HepG2 (cell line): Measurements from ENCODE around the gene RAB3A. TPM values are rescaled to one million over a fixed set of nuclear protein-coding genes. Genes with fewer than 3 reads are reported as not detected.
A peak's percentile ranks its signal among the peaks of the same experiment; 100 is the strongest.

Experiments
- ATAC-seq: fragments of 200-7000 bp; cut with Tn5 transposase; 3 replicates; pipeline ENCODE4 v1.9.1; 2020; ENCODE audit warnings: mild to moderate bottlenecking, moderate library complexity
- BruUV-seq: library from RNA; stranded (reverse); fragments of 400-500 nt; replicated peaks from 2 replicates; lab custom pipeline; 2021; lab: Mats Ljungman, UMichigan
- CTCF ChIA-PET: fragments of 300-600 bp; formaldehyde crosslinking; extraction: SDS; loops from one replicate; lab custom pipeline; 2021; ENCODE audit warnings: low total read pairs, inconsistent platforms, low intra/inter-chr PET ratio; lab: Yijun Ruan, JAX
- POLR2A ChIA-PET: fragments of 350-600 bp; sonication (Branson Sonifier 250); formaldehyde crosslinking; loops from one replicate; lab custom pipeline; 2020; ENCODE audit warnings: antibody characterized with exemption, inconsistent platforms; lab: Yijun Ruan, JAX
- DNase-seq: peaks from one replicate; pipeline ENCODE4 v3.0.0-alpha.2; 2015; ENCODE audit warnings: low spot score
- FAIRE-seq: peaks from 3 replicates; lab custom pipeline; 2011; peaks lifted over from hg19 to GRCh38; lab: Jason Lieb, UNC
- H2AFZ ChIP-seq: one replicate; pipeline ENCODE4 v1.6.1; 2011; ENCODE audit warnings: low read length, inconsistent platforms
- H3K27ac ChIP-seq: fragments of 300-600 bp; 3 replicates; pipeline ENCODE4 v1.8.0; 2011; ENCODE audit warnings: mixed run types, mild to moderate bottlenecking, mixed read lengths, low read length, inconsistent platforms; ENCODE audit not compliant: insufficient read depth; ENCODE audit errors: extremely low read length
- H3K27me3 ChIP-seq, 2 experiments: fragments of 200-600 bp in 1 of 2; 2 replicates in 1 of 2; 3 replicates in 1 of 2; pipeline versions ENCODE4 v1.6.0 to v1.8.0; 2011; ENCODE audit warnings: low read length in 2 of 2, mild to moderate bottlenecking in 2 of 2, moderate library complexity in 2 of 2, inconsistent platforms in 1 of 2; ENCODE audit not compliant: insufficient read depth in 2 of 2, control insufficient read depth in 1 of 2
- H3K36me3 ChIP-seq, 2 experiments: fragments of 200-600 bp in 1 of 2; replicated peaks in 1 of 2; 2 replicates in 1 of 2; 3 replicates in 1 of 2; pipeline versions ENCODE4 v1.5.1 to v1.8.0; 2011; ENCODE audit warnings: low read length in 2 of 2, inconsistent platforms in 1 of 2; ENCODE audit not compliant: insufficient read depth in 2 of 2, control insufficient read depth in 1 of 2
- H3K4me1 ChIP-seq: 2 replicates; pipeline ENCODE4 v1.5.1; 2012; ENCODE audit warnings: low read length, inconsistent platforms; ENCODE audit not compliant: insufficient read depth
- H3K4me2 ChIP-seq: 2 replicates; pipeline ENCODE4 v1.6.0; 2011; ENCODE audit warnings: low read depth, low read length, inconsistent platforms
- H3K4me3 ChIP-seq, 3 experiments: fragments of 200-600 bp in 1 of 3; sonication (generic), shearing (Covaris generic) in 1 of 3; replicated peaks in 1 of 3; 2 replicates each; pipeline ENCODE4 v1.5.1; 2011 to 2016; ENCODE audit warnings: low read length in 3 of 3, inconsistent platforms in 2 of 3, low read depth in 2 of 3, mild to moderate bottlenecking in 2 of 3, control low read depth in 1 of 3, mixed read lengths in 1 of 3; ENCODE audit not compliant: insufficient read depth in 1 of 3
- H3K79me2 ChIP-seq: one replicate; pipeline ENCODE4 v1.6.1; 2011; ENCODE audit warnings: low read length, inconsistent platforms; ENCODE audit not compliant: insufficient read depth
- H3K9ac ChIP-seq: 2 replicates; pipeline ENCODE4 v1.6.0; 2011; ENCODE audit warnings: mild to moderate bottlenecking, low read depth, low read length, inconsistent platforms; ENCODE audit not compliant: insufficient read depth
- H3K9me3 ChIP-seq: 2 replicates; pipeline ENCODE4 v1.5.1; 2012; ENCODE audit warnings: mild to moderate bottlenecking, low read length
- H4K20me1 ChIP-seq: 2 replicates; pipeline ENCODE4 v1.6.0; 2011; ENCODE audit warnings: inconsistent platforms, mild to moderate bottlenecking, low read length, moderate library complexity; ENCODE audit not compliant: insufficient read depth
- ATF7-NPFF ChIP-seq: sonication (generic); formaldehyde crosslinking; IDR thresholded peaks from 2 replicates; pipeline ENCODE4 v1.8.1; 2023; ENCODE audit warnings: mild to moderate bottlenecking, low read depth, missing genetic modification reagents, moderate library complexity
- KLF6 ChIP-seq: IDR thresholded peaks from 2 replicates; pipeline ENCODE4 v1.8.0; 2016; ENCODE audit warnings: missing biosample characterization, missing genetic modification reagents
- MNT ChIP-seq: fragments of 450-650 bp; IDR thresholded peaks from 2 replicates; pipeline ENCODE4 v1.6.1; 2016
- RBFOX2 ChIP-seq: fragments of 200-400 bp; formaldehyde crosslinking; IDR thresholded peaks from 2 replicates; pipeline ENCODE4 v1.6.1; 2017; ENCODE audit warnings: low read depth, mild to moderate bottlenecking, low read length
- SATB2 ChIP-seq: sonication (generic); formaldehyde crosslinking; IDR thresholded peaks from 2 replicates; pipeline ENCODE4 v1.5.0; 2020; ENCODE audit warnings: missing genetic modification reagents
- YY1 ChIP-seq: IDR thresholded peaks from 2 replicates; pipeline ENCODE4 v1.6.1; 2011; ENCODE audit warnings: low read length, low read depth, moderate library complexity, mild to moderate bottlenecking; ENCODE audit not compliant: insufficient read depth, insufficient replicate concordance
- ZBTB20 ChIP-seq: sonication (generic); formaldehyde crosslinking; IDR thresholded peaks from 2 replicates; pipeline ENCODE4 v1.8.1; 2023; ENCODE audit warnings: missing genetic modification reagents, low read depth, mild to moderate bottlenecking, borderline replicate concordance
- ZBTB38 ChIP-seq: sonication (generic); formaldehyde crosslinking; IDR thresholded peaks from 2 replicates; pipeline ENCODE4 v1.5.1; 2020; ENCODE audit warnings: mild to moderate bottlenecking, missing genetic modification reagents
- ZMYM4 ChIP-seq: sonication (generic); formaldehyde crosslinking; IDR thresholded peaks from 2 replicates; pipeline ENCODE4 v1.8.1; 2023; ENCODE audit warnings: mild to moderate bottlenecking, missing genetic modification reagents
- ZNF331 ChIP-seq: sonication (generic); formaldehyde crosslinking; IDR thresholded peaks from 2 replicates; pipeline ENCODE4 v1.4.0; 2020; ENCODE audit warnings: missing genetic modification reagents
- ZNF337 ChIP-seq: sonication (generic); formaldehyde crosslinking; IDR thresholded peaks from 2 replicates; pipeline ENCODE4 v1.5.1; 2020; ENCODE audit warnings: missing genetic modification reagents, low read depth, mild to moderate bottlenecking, borderline replicate concordance
- ZNF713 ChIP-seq: sonication (generic); formaldehyde crosslinking; IDR thresholded peaks from 2 replicates; pipeline ENCODE4 v1.4.0; 2020; ENCODE audit warnings: mild to moderate bottlenecking, missing genetic modification reagents
- WGBS: methylation state at CpG from one replicate; pipeline ENCODE4 v1.1.6; 2017; ENCODE audit warnings: low lambda C conversion rate; 5-methylcytosine and 5-hydroxymethylcytosine counted together
- in situ Hi-C: cut with HindIII; loops from 2 replicates; pipeline ENCODE4 v1.10.0; 2017; ENCODE audit warnings: low pct_unique_long_range_greater_than_20kb; ENCODE audit not compliant: extremely low pct_ligation_motif_present
- intact Hi-C: fragments of 100-400 bp; cut with micrococcal nuclease; formaldehyde crosslinking; loops from one replicate; pipeline ENCODE4 v1.10.0; 2022; ENCODE audit not compliant: unreplicated experiment
- polyA plus RNA-seq, 8 experiments: library from polyadenylated mRNA; depleted of rRNA in 3 of 8; stranded (reverse) in 7 of 8; unstranded in 1 of 8; fragments of >200 nt; fragmentation: Illumina TruSeq in 4 of 8; extraction: Trizol in 4 of 8; gene quantifications; 2 replicates each; pipeline versions ENCODE4 v1.2.1 to v1.2.3, GENCODE V29; 2011 to 2016; ENCODE audit warnings: low read depth in 4 of 8, missing spikeins in 1 of 8, mixed read lengths in 1 of 8; ENCODE audit not compliant: insufficient read depth in 1 of 8
- total RNA-seq, 5 experiments: library from RNA; depleted of rRNA; stranded (reverse); fragments of >200 nt; fragmentation: Illumina TruSeq; extraction: Trizol; gene quantifications; 2 replicates each; pipeline ENCODE4 v1.2.3, GENCODE V29; 2016; ENCODE audit warnings: low read depth in 1 of 5
- TF ChIP-seq, protein P1 (sequence below): sonication (generic); formaldehyde crosslinking; IDR thresholded peaks from 2 replicates; pipeline ENCODE4 v1.5.0; 2020; ENCODE audit warnings: mild to moderate bottlenecking, missing genetic modification reagents, borderline replicate concordance
- TF ChIP-seq, protein P2 (sequence below): sonication (generic); formaldehyde crosslinking; IDR thresholded peaks from 2 replicates; pipeline ENCODE4 v1.4.0; 2020; ENCODE audit warnings: missing genetic modification reagents

RAB3A gene
- total and polyA plus RNA-seq, 2 of the 13 experiments (the other 11 are each of a cell fraction or from before 2014, with no cell fraction given) = 0.58 to 0.98 TPM

GRCh38 chr19:18224525-18225354, 20.9 kb upstream of the RAB3A start:
- WGBS = 9% methylated on average over 22 of the region's 81 CpGs
- Histone ChIP-seq H3K4me1 (peaks cover 51% of the 10 kb centered on the region), H2AFZ (peak overlapping the region; percentile 85), H3K4me2 (peak overlapping the region; percentile 95), H3K36me3 (no peaks in the 10 kb centered on the region), H4K20me1 (no peaks in the 10 kb centered on the region), H3K4me3 (peak overlapping the region; percentile 54 to 80 (median 58)), H3K79me2 (no peaks in the 10 kb centered on the region), H3K27ac (peak overlapping the region; percentile 65), H3K9me3 (no peaks in the 10 kb centered on the region), H3K27me3 (peaks cover 1 to 7% of the 10 kb centered on the region in 2 experiments; a peak in 2 of 5 replicates), H3K9ac (peak overlapping the region; percentile 67)
- intact Hi-C loops = loop anchor here (1.0 kb wide), 1 partner anchor 20 kb away; the partner anchor contains the start of gene RAB3A
- no TSS peak for BruUV-seq
- DNase-seq (peak; percentile 95), ATAC-seq (peak; percentile 94), FAIRE-seq (peak; percentile 99)
- in situ Hi-C loops = no loop called here
- ChIA-PET CTCF (no interaction called here), POLR2A (interaction anchor here (0.6 to 1.8 kb wide), 19 partner anchors 8 to 430 kb away, joined by 3 to 16 read pairs (median 5); partner anchors contain the start of genes B3GNT3, GDF15, IQCN and JUND)
- TF ChIP-seq ZNF331 (CRISPR knock-in tag) (no peak; the same call in 1 of the 2 replicates), RBFOX2 (peak; percentile 58), ATF7-NPFF (CRISPR knock-in tag) (0 out of 2 replicates have a peak, but pooled peaks have one; percentile 22), ZMYM4 (CRISPR knock-in tag) (0 out of 2 replicates have a peak, but pooled peaks have one; percentile 4), YY1 (peak; percentile 18), KLF6 (CRISPR knock-in tag) (no peak), ZBTB20 (0 out of 2 replicates have a peak, but pooled peaks have one; percentile 38), ZNF713 (CRISPR knock-in tag) (peak; percentile 8; the same call in 1 of the 2 replicates), ZBTB38 (0 out of 2 replicates have a peak, but pooled peaks have one; percentile 53), SATB2 (no peak), ZNF337 (CRISPR knock-in tag) (0 out of 2 replicates have a peak, but pooled peaks have one; percentile 1), MNT (no peak)
- TF ChIP-seq, protein P1, sequence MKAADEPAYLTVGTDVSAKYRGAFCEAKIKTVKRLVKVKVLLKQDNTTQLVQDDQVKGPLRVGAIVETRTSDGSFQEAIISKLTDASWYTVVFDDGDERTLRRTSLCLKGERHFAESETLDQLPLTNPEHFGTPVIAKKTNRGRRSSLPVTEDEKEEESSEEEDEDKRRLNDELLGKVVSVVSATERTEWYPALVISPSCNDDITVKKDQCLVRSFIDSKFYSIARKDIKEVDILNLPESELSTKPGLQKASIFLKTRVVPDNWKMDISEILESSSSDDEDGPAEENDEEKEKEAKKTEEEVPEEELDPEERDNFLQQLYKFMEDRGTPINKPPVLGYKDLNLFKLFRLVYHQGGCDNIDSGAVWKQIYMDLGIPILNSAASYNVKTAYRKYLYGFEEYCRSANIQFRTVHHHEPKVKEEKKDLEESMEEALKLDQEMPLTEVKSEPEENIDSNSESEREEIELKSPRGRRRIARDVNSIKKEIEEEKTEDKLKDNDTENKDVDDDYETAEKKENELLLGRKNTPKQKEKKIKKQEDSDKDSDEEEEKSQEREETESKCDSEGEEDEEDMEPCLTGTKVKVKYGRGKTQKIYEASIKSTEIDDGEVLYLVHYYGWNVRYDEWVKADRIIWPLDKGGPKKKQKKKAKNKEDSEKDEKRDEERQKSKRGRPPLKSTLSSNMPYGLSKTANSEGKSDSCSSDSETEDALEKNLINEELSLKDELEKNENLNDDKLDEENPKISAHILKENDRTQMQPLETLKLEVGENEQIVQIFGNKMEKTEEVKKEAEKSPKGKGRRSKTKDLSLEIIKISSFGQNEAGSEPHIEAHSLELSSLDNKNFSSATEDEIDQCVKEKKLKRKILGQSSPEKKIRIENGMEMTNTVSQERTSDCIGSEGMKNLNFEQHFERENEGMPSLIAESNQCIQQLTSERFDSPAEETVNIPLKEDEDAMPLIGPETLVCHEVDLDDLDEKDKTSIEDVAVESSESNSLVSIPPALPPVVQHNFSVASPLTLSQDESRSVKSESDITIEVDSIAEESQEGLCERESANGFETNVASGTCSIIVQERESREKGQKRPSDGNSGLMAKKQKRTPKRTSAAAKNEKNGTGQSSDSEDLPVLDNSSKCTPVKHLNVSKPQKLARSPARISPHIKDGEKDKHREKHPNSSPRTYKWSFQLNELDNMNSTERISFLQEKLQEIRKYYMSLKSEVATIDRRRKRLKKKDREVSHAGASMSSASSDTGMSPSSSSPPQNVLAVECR (CRISPR knock-in tag) = peak; percentile 51; the same call in 1 of the 2 replicates
- TF ChIP-seq, protein P2, sequence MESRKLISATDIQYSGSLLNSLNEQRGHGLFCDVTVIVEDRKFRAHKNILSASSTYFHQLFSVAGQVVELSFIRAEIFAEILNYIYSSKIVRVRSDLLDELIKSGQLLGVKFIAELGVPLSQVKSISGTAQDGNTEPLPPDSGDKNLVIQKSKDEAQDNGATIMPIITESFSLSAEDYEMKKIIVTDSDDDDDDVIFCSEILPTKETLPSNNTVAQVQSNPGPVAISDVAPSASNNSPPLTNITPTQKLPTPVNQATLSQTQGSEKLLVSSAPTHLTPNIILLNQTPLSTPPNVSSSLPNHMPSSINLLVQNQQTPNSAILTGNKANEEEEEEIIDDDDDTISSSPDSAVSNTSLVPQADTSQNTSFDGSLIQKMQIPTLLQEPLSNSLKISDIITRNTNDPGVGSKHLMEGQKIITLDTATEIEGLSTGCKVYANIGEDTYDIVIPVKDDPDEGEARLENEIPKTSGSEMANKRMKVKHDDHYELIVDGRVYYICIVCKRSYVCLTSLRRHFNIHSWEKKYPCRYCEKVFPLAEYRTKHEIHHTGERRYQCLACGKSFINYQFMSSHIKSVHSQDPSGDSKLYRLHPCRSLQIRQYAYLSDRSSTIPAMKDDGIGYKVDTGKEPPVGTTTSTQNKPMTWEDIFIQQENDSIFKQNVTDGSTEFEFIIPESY (CRISPR knock-in tag) = peak; percentile 48; the same call in 1 of the 2 replicates
